Small intestine (tissue), 7 donors: ENCODE results near the gene AGFG2. TPM values are rescaled to one million over a fixed set of nuclear protein-coding genes. Genes with fewer than 3 reads are reported as not detected.
"Not testable (repeated sequence)": the region's sequence is repeated elsewhere in the genome, so short reads cannot be mapped to it uniquely, and the experiment has no call there.

ENCODE experiments used
- DNase-seq, 2 donors: peaks; one replicate each; pipeline versions ENCODE4 v3.0.0 to v3.0.0-alpha.2; 2013
- FAIRE-seq: peaks from 2 replicates; lab custom pipeline; 2012; peaks lifted over from hg19 to GRCh38; lab: Jason Lieb, UNC
- H3K27ac ChIP-seq, 3 donors: one replicate each; pipeline ENCODE4 v1.5.1; 2013; ENCODE audit warnings: low read length in 2 of 3, mild to moderate bottlenecking in 2 of 3, control low read depth in 1 of 3, inconsistent platforms in 1 of 3, low read depth in 1 of 3, moderate library complexity in 1 of 3
- H3K27me3 ChIP-seq, 3 donors: one replicate each; pipeline ENCODE4 v1.6.1; 2013; ENCODE audit warnings: low read length in 3 of 3, inconsistent platforms in 1 of 3; ENCODE audit not compliant: control insufficient read depth in 3 of 3, insufficient read depth in 3 of 3
- H3K36me3 ChIP-seq, 3 donors: one replicate each; pipeline ENCODE4 v1.6.1; 2013; ENCODE audit warnings: low read length in 3 of 3, inconsistent platforms in 1 of 3, low read depth in 1 of 3, mild to moderate bottlenecking in 1 of 3, moderate library complexity in 1 of 3; ENCODE audit not compliant: control insufficient read depth in 3 of 3, insufficient read depth in 2 of 3
- H3K4me1 ChIP-seq, 3 donors: one replicate each; pipeline ENCODE4 v1.6.1; 2013; ENCODE audit warnings: low read length in 2 of 3, inconsistent platforms in 1 of 3, low read depth in 1 of 3, mild to moderate bottlenecking in 1 of 3, moderate library complexity in 1 of 3; ENCODE audit not compliant: control insufficient read depth in 3 of 3, insufficient read depth in 2 of 3
- H3K4me3 ChIP-seq, 3 donors: one replicate each; pipeline ENCODE4 v1.5.1; 2013; ENCODE audit warnings: low read length in 3 of 3, control low read depth in 1 of 3, inconsistent platforms in 1 of 3, low read depth in 1 of 3, mild to moderate bottlenecking in 1 of 3, moderate library complexity in 1 of 3
- H3K9me3 ChIP-seq, 2 donors: one replicate each; pipeline ENCODE4 v1.6.1; 2013; ENCODE audit warnings: low read depth in 1 of 2, low read length in 1 of 2; ENCODE audit not compliant: control insufficient read depth in 2 of 2, insufficient read depth in 1 of 2
- WGBS, 3 donors: extraction: QIAGEN DNeasy Blood & Tissue Kit; methylation state at CpG; one replicate each; pipeline ENCODE4 v1.1.7; 2013; 5-methylcytosine and 5-hydroxymethylcytosine counted together
- polyA plus RNA-seq, 4 donors: library from polyadenylated mRNA; stranded (reverse) in 3 of 4; unstranded in 1 of 4; fragments of 200-250 nt in 3 of 4; fragments of 120-200 nt in 1 of 4; gene quantifications; one replicate each; pipeline versions ENCODE4 v1.2.1 to v1.2.3, GENCODE V29; 2013
- donor health status: healthy with polysubstance abuse.
- donor health status: control.
- donor health status: control.
- donor health status: Bipolar disorder and iron deficiency.
- donor health status: healthy.

The AGFG2 gene
- polyA plus RNA-seq, 4 donors, result 9.5 to 23.9 (median 16.4) TPM

- no peak for DNase-seq
- H3K9me3 ChIP-seq, result no peaks in the 10 kb centered on the region
- WGBS, 3 donors, result 76 to 86% (median 77%) methylated on average over 6 of the region's 6 CpGs
- H3K27ac ChIP-seq, result no peak overlapping the region
- H3K27me3 ChIP-seq, result peaks cover 0 to 10% (median 0%) of the 10 kb centered on the region in 3 donors
- H3K4me3 ChIP-seq, result no peak overlapping the region
- no peaks in the 10 kb centered on the region for H3K36me3 ChIP-seq
- H3K4me1 ChIP-seq, result peaks cover 0 to 9% (median 2%) of the 10 kb centered on the region in 3 donors
- no peak for FAIRE-seq
These were observed 42.5 kb upstream of the AGFG2 start for GRCh38 chr7:100496509-100496908.

- H3K36me3 ChIP-seq, H3K9me3 ChIP-seq, DNase-seq, H3K27me3 ChIP-seq, H3K27ac ChIP-seq, H3K4me3 ChIP-seq, FAIRE-seq, H3K4me1 ChIP-seq: not testable (repeated sequence)
- 88 to 91% (median 91%) methylated on average over 2 of the region's 2 CpGs for WGBS, 3 donors
These were observed 38.3 kb upstream of the AGFG2 start for GRCh38 chr7:100500743-100501142.

DNA sequence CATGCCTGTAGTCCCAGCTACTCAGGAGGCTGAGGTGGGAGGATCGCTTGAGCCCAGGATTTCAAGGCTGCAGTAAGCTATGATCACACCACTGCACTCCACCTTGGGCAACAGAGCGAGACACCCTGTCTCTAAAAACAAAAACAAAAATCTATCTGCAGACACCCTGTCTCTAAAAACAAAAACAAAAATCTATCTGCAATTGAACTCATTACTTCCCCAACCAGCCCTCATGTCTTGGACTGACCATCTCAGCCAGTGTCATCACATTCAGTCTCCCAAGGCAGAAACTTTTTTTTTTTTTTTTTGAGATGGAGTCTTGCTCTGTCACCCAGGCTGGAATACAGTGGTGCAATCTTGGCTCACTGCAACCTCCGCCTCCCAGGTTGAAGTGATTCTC lies 35.0 kb upstream of the AGFG2 start:
- FAIRE-seq, H3K27ac ChIP-seq, H3K4me1 ChIP-seq, H3K9me3 ChIP-seq, DNase-seq, H3K27me3 ChIP-seq, H3K4me3 ChIP-seq, H3K36me3 ChIP-seq: not testable (repeated sequence)
- 91 to 97% (median 93%) methylated on average over 3 of the region's 3 CpGs for WGBS, 3 donors

- H3K4me3 ChIP-seq, result no peak overlapping the region
- DNase-seq, result no peak
- 89 to 95% (median 93%) methylated on average over 9 of the region's 9 CpGs for WGBS, 3 donors
- no peaks in the 10 kb centered on the region for H3K9me3 ChIP-seq
- no peaks in the 10 kb centered on the region for H3K4me1 ChIP-seq
- H3K27ac ChIP-seq, result no peak overlapping the region
- FAIRE-seq, result no peak
- no peaks in the 10 kb centered on the region for H3K36me3 ChIP-seq
- no peaks in the 10 kb centered on the region for H3K27me3 ChIP-seq
These were observed 34.0 kb upstream of the AGFG2 start for GRCh38 chr7:100504887-100505611.

DNA sequence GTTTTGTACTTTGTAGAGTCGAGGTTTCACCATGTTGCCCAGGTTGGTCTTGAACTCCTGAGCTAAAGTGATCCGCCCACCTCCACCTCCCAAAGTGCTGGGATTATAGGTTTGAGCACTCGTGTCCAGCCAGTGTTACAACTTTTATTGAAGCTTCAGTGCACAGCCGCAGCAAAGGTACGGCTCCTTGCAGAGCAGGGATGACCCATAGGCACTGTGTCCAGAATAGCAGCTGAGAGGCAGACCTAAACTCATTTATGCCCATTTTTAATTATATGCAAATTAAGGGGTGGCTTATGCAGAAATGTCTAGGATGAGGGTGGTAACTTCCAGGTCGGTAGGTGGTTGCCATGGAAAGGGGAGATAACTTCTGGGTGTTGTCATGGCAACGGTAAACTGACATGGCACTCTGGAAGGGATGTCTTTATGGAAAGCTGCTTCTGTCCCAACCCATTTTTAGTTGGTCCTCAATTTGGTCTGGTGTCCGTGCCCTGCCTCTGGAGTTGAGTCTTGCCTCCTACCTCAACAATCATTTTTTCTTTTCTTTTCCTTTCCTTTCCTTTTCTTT lies 32.6 kb upstream of the AGFG2 start:
- H3K36me3 ChIP-seq, result no peaks in the 10 kb centered on the region
- H3K9me3 ChIP-seq, result no peaks in the 10 kb centered on the region
- no peaks in the 10 kb centered on the region for H3K4me1 ChIP-seq
- no peak for FAIRE-seq
- no peaks in the 10 kb centered on the region for H3K27me3 ChIP-seq
- 66 to 70% (median 66%) methylated on average over 8 of the region's 8 CpGs for WGBS, 3 donors
- no peak for DNase-seq
- no peak overlapping the region for H3K27ac ChIP-seq
- no peak overlapping the region for H3K4me3 ChIP-seq

- no peaks in the 10 kb centered on the region for H3K4me1 ChIP-seq
- no peak overlapping the region for H3K27ac ChIP-seq
- no peaks in the 10 kb centered on the region for H3K27me3 ChIP-seq
- DNase-seq (no peak), FAIRE-seq (no peak)
- H3K36me3 ChIP-seq, result no peaks in the 10 kb centered on the region
- no peaks in the 10 kb centered on the region for H3K9me3 ChIP-seq
- 72 to 86% (median 85%) methylated on average over 15 of the region's 15 CpGs for WGBS, 3 donors
- no peak overlapping the region for H3K4me3 ChIP-seq
These were observed 29.8 kb upstream of the AGFG2 start for GRCh38 chr7:100509231-100509630.

GRCh38 chr7:100510437-100511239 lies 28.4 kb upstream of the AGFG2 start:
- 61 to 81% (median 73%) methylated on average over 9 of the region's 9 CpGs for WGBS, 3 donors
- Histone ChIP-seq H3K9me3 (no peaks in the 10 kb centered on the region), H3K4me3 (no peak overlapping the region), H3K4me1 (no peaks in the 10 kb centered on the region), H3K36me3 (no peaks in the 10 kb centered on the region), H3K27me3 (no peaks in the 10 kb centered on the region), H3K27ac (no peak overlapping the region)
- FAIRE-seq (no peak), DNase-seq (no peak)

GRCh38 chr7:100513212-100513810 lies 25.7 kb upstream of the AGFG2 start:
- Histone ChIP-seq H3K9me3 (no peaks in the 10 kb centered on the region), H3K4me1 (no peaks in the 10 kb centered on the region), H3K36me3 (no peaks in the 10 kb centered on the region), H3K4me3 (no peak overlapping the region), H3K27me3 (no peaks in the 10 kb centered on the region), H3K27ac (no peak overlapping the region)
- DNase-seq (no peak), FAIRE-seq (no peak)
- 72 to 87% (median 79%) methylated on average over 8 to 9 of the region's 9 CpGs for WGBS, 3 donors
